MCF 10A (cell line): ENCODE data around the gene SLC6A4. TPM values are rescaled to one million over a fixed set of nuclear protein-coding genes. Genes with fewer than 3 reads are reported as not detected.
"Not testable (repeated sequence)": the region's sequence is repeated elsewhere in the genome, so short reads cannot be mapped to it uniquely, and the experiment has no call there.

Experiments used
- BruUV-seq: library from RNA; stranded (reverse); fragments of 400-500 nt; replicated peaks from 2 replicates; lab custom pipeline; 2021; lab: Mats Ljungman, UMichigan
- CTCF ChIA-PET: fragments of 300-600 bp; sonication (Branson Sonifier 250); formaldehyde crosslinking; extraction: SDS; loops from one replicate; lab custom pipeline; 2021; ENCODE audit warnings: antibody characterized with exemption, inconsistent platforms; lab: Yijun Ruan, JAX
- POLR2A ChIA-PET: fragments of 300-600, 350-650 bp; sonication (Branson Sonifier 250); formaldehyde crosslinking; extraction: SDS; loops from one replicate; lab custom pipeline; 2020; ENCODE audit warnings: antibody characterized with exemption, inconsistent platforms; lab: Yijun Ruan, JAX
- DNase-seq: peaks from one replicate; pipeline ENCODE4 v3.0.0-alpha.2; 2018; ENCODE audit not compliant: unreplicated experiment
- H3K27ac Mint-ChIP-seq: one replicate; pipeline ENCODE4 v1.8.0; 2022; ENCODE audit warnings: mild to moderate bottlenecking, low read depth, mixed read lengths; ENCODE audit not compliant: unreplicated experiment
- H3K27me3 Mint-ChIP-seq: one replicate; pipeline ENCODE4 v1.8.0; 2022; ENCODE audit warnings: mixed read lengths; ENCODE audit not compliant: insufficient read depth, unreplicated experiment
- H3K36me3 Mint-ChIP-seq: one replicate; pipeline ENCODE4 v1.8.0; 2022; ENCODE audit warnings: mild to moderate bottlenecking, moderate library complexity, mixed read lengths; ENCODE audit not compliant: insufficient read depth, unreplicated experiment
- H3K4me1 Mint-ChIP-seq: one replicate; pipeline ENCODE4 v1.8.0; 2022; ENCODE audit warnings: mixed read lengths; ENCODE audit not compliant: insufficient read depth, unreplicated experiment
- H3K4me3 Mint-ChIP-seq: one replicate; pipeline ENCODE4 v1.8.0; 2022; ENCODE audit warnings: mild to moderate bottlenecking, moderate library complexity, mixed read lengths; ENCODE audit not compliant: unreplicated experiment
- H3K9me3 Mint-ChIP-seq: one replicate; pipeline ENCODE4 v1.8.0; 2022; ENCODE audit warnings: mixed read lengths; ENCODE audit not compliant: unreplicated experiment
- intact Hi-C: fragments of 100-400 bp; cut with micrococcal nuclease; formaldehyde crosslinking; loops from 2 replicates; pipeline ENCODE4 v1.14.1; 2022
- total RNA-seq: library from RNA; stranded (reverse); gene quantifications from 2 replicates; pipeline ENCODE4 v1.2.3, GENCODE V29; 2022
- TF ChIP-seq, protein P1 (sequence below): fragments of 200-600 bp; IDR thresholded peaks from one replicate; pipeline ENCODE4 v1.8.0; 2022; ENCODE audit warnings: antibody characterized with exemption, mild to moderate bottlenecking; ENCODE audit not compliant: unreplicated experiment

The SLC6A4 gene
- total RNA-seq, 1 experiment from 2014 or later = not detected

DNA sequence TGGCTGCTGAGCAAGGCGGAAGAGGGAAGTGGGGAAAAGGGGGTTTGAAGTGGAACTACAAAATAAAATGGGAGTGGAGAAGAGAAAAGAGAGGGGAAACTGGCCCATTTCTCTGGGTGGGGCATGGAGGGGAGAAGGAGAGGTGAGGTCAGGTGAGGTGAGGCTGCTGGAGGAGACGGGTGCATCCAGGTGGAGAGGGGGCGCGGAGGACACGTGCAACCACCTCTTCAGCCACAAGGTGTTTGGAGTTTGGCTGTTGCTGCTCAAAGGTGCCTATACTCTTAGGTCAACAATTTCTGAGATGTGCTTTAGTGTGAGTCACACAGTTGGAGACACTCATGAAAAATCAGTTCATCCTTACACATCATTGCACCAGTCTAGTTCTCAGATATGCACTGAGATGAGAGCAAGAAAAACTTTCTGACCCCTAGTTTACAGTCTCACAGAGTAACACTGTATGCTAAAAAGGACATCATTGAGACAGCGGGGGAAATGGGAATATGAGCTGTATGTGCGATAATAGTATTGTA, 4.8 kb downstream of the SLC6A4 start:
- no peaks in the 10 kb centered on the region for H3K9me3 Mint-ChIP-seq
- H3K27ac Mint-ChIP-seq = no peak overlapping the region
- no peak for DNase-seq
- no peak overlapping the region for H3K4me3 Mint-ChIP-seq
- CTCF ChIA-PET = no interaction called here
- POLR2A ChIA-PET = no interaction called here
- no peaks in the 10 kb centered on the region for H3K36me3 Mint-ChIP-seq
- peaks cover 41% of the 10 kb centered on the region for H3K27me3 Mint-ChIP-seq
- no peaks in the 10 kb centered on the region for H3K4me1 Mint-ChIP-seq
- intact Hi-C loops = no loop called here
- TF ChIP-seq, protein P1, sequence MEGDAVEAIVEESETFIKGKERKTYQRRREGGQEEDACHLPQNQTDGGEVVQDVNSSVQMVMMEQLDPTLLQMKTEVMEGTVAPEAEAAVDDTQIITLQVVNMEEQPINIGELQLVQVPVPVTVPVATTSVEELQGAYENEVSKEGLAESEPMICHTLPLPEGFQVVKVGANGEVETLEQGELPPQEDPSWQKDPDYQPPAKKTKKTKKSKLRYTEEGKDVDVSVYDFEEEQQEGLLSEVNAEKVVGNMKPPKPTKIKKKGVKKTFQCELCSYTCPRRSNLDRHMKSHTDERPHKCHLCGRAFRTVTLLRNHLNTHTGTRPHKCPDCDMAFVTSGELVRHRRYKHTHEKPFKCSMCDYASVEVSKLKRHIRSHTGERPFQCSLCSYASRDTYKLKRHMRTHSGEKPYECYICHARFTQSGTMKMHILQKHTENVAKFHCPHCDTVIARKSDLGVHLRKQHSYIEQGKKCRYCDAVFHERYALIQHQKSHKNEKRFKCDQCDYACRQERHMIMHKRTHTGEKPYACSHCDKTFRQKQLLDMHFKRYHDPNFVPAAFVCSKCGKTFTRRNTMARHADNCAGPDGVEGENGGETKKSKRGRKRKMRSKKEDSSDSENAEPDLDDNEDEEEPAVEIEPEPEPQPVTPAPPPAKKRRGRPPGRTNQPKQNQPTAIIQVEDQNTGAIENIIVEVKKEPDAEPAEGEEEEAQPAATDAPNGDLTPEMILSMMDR = no peak
- BruUV-seq = no TSS peak

- H3K4me3 Mint-ChIP-seq, H3K27ac Mint-ChIP-seq, BruUV-seq, H3K36me3 Mint-ChIP-seq, DNase-seq, intact Hi-C loops, H3K4me1 Mint-ChIP-seq, H3K9me3 Mint-ChIP-seq: not testable (repeated sequence)
- peaks cover 34% of the 10 kb centered on the region for H3K27me3 Mint-ChIP-seq
- ChIA-PET CTCF (interaction anchor here (0.7 kb wide), 1 partner anchor 17 kb away, joined by 4 read pairs; no protein-coding TSS in a partner anchor), POLR2A (interaction anchor here (1.2 kb wide), 1 partner anchor 44 kb away, joined by 3 read pairs; no protein-coding TSS in a partner anchor)
These were observed 5.5 kb downstream of the SLC6A4 start for GRCh38 chr17:30230009-30230408.

- no peak overlapping the region for H3K4me3 Mint-ChIP-seq
- DNase-seq = no peak
- TF ChIP-seq, protein P1 = no peak
- no peaks in the 10 kb centered on the region for H3K36me3 Mint-ChIP-seq
- no TSS peak for BruUV-seq
- ChIA-PET POLR2A (interaction anchor here (0.7 to 1.2 kb wide), 2 partner anchors 45 to 147 kb away, joined by 3 read pairs; no protein-coding TSS in a partner anchor), CTCF (no interaction called here)
- H3K27ac Mint-ChIP-seq = no peak overlapping the region
- intact Hi-C loops = no loop called here
- H3K27me3 Mint-ChIP-seq = peaks cover 24% of the 10 kb centered on the region
- H3K4me1 Mint-ChIP-seq = no peaks in the 10 kb centered on the region
- H3K9me3 Mint-ChIP-seq = no peaks in the 10 kb centered on the region
These were observed 6.5 kb downstream of the SLC6A4 start for GRCh38 chr17:30229012-30229411.

- POLR2A ChIA-PET = interaction anchor here (0.6 kb wide), 1 partner anchor 85 kb away, joined by 3 read pairs; no protein-coding TSS in a partner anchor
- Mint-ChIP-seq H3K9me3 (no peaks in the 10 kb centered on the region), H3K4me1 (no peaks in the 10 kb centered on the region), H3K27ac (no peak overlapping the region), H3K4me3 (no peak overlapping the region), H3K27me3 (peaks cover 14% of the 10 kb centered on the region), H3K36me3 (no peaks in the 10 kb centered on the region)
- CTCF ChIA-PET = interaction anchor here (0.7 kb wide), 1 partner anchor 69 kb away, joined by 3 read pairs; no protein-coding TSS in a partner anchor
- intact Hi-C loops = no loop called here
- TF ChIP-seq, protein P1 = no peak
- DNase-seq = no peak
- no TSS peak for BruUV-seq
These were observed 7.5 kb downstream of the SLC6A4 start for GRCh38 chr17:30228011-30228410.
